SH-SY5Y (cell line): Measurements from ENCODE around the gene ABCA2.

ENCODE experiments used
- GATA2 ChIP-seq: IDR thresholded peaks from 2 replicates; pipeline ENCODE4 v1.6.1; 2011; ENCODE audit warnings: mild to moderate bottlenecking, low read depth, low read length
- GATA3 ChIP-seq: IDR thresholded peaks from 2 replicates; pipeline ENCODE4 v1.6.1; 2011; ENCODE audit warnings: low read depth, mild to moderate bottlenecking, low read length, moderate library complexity

The ABCA2 gene

GRCh38 chr9:137030538-137031527 is 2.8 kb upstream of the ABCA2 start:
- TF ChIP-seq GATA2 (no peak), GATA3 (no peak)

GRCh38 chr9:137030006-137030405 is 2.0 kb upstream of the ABCA2 start:
- TF ChIP-seq GATA2, result no peak
- no peak for TF ChIP-seq GATA3

GRCh38 chr9:137029058-137029936 is 1.3 kb upstream of the ABCA2 start:
- TF ChIP-seq GATA2, result no peak
- no peak for TF ChIP-seq GATA3

GRCh38 chr9:137028263-137029057 is 423 bp upstream of the ABCA2 start:
- TF ChIP-seq GATA3, result no peak
- no peak for TF ChIP-seq GATA2

GRCh38 chr9:137026828-137027227 is 1.2 kb downstream of the ABCA2 start:
- TF ChIP-seq GATA2 (no peak), GATA3 (no peak)

GRCh38 chr9:137026384-137026783 is 1.7 kb downstream of the ABCA2 start:
- no peak for TF ChIP-seq GATA2
- TF ChIP-seq GATA3, result no peak

GRCh38 chr9:137025517-137025966 is 2.5 kb downstream of the ABCA2 start:
- TF ChIP-seq GATA2, result no peak
- no peak for TF ChIP-seq GATA3

GRCh38 chr9:137023583-137023991 is 4.5 kb downstream of the ABCA2 start:
- TF ChIP-seq GATA3 (no peak), GATA2 (no peak)

- TF ChIP-seq GATA3 (no peak), GATA2 (no peak)
Observed at GRCh38 chr9:137023157-137023556, 4.9 kb downstream of the ABCA2 start.

GRCh38 chr9:137022662-137023008 is 5.4 kb downstream of the ABCA2 start:
- TF ChIP-seq GATA3, result no peak

GRCh38 chr9:137021979-137022661 is 5.9 kb downstream of the ABCA2 start:
- TF ChIP-seq GATA2 (no peak), GATA3 (no peak)

GRCh38 chr9:137021568-137021978 is 6.5 kb downstream of the ABCA2 start:
- TF ChIP-seq GATA3 (no peak), GATA2 (no peak)

- no peak for TF ChIP-seq GATA3
- TF ChIP-seq GATA2, result no peak
Observed at GRCh38 chr9:137020771-137021567, 7.1 kb downstream of the ABCA2 start.

- TF ChIP-seq GATA3 (no peak), GATA2 (no peak)
Observed at GRCh38 chr9:137019891-137020683, 8.0 kb downstream of the ABCA2 start.
